Thyroid gland (tissue), 4 donors: Measurements from ENCODE around the gene CYP46A1.

Source experiments
- CTCF ChIP-seq, 6 experiments: fragments of 200-600 bp in 3 of 6; fragments of 450-650 bp in 3 of 6; sonication (generic) in 3 of 6; IDR thresholded peaks; one replicate each; pipeline ENCODE4 v1.5.1; 2016 to 2019; ENCODE audit warnings: antibody characterized with exemption in 6 of 6, mild to moderate bottlenecking in 2 of 6, inconsistent platforms in 1 of 6, moderate library complexity in 1 of 6
- POLR2A ChIP-seq, 2 donors: fragments of 450-650 bp; IDR thresholded peaks; one replicate each; pipeline ENCODE4 v1.6.1; 2017; ENCODE audit warnings: antibody characterized with exemption in 2 of 2, mild to moderate bottlenecking in 2 of 2, moderate library complexity in 1 of 2

GRCh38 chr14:99731547-99732435, 47.7 kb downstream of the CYP46A1 start:
- TF ChIP-seq CTCF (IDR thresholded peaks at IDR 0.05) (no peak), POLR2A (IDR thresholded peaks at IDR 0.05) (no peak)
